A673 (cell line): Measurements from ENCODE around the gene PPP1R12A. TPM values are rescaled to one million over a fixed set of nuclear protein-coding genes. Genes with fewer than 3 reads are reported as not detected.

Experiments
- BruUV-seq: library from RNA; stranded (reverse); fragments of 400-500 nt; replicated peaks from 2 replicates; lab custom pipeline; 2021; lab: Mats Ljungman, UMichigan
- CTCF ChIA-PET: fragments of 300-600 bp; sonication (Branson Sonifier 250); formaldehyde crosslinking; loops from one replicate; lab custom pipeline; 2022; ENCODE audit warnings: antibody characterized with exemption; lab: Charles Lee
- POLR2A ChIA-PET: fragments of 300-600 bp; sonication (Branson Sonifier 250); formaldehyde crosslinking; loops from one replicate; lab custom pipeline; 2022; ENCODE audit warnings: antibody characterized with exemption; ENCODE audit not compliant: low non-redundant PET; lab: Charles Lee
- DNase-seq: peaks from one replicate; pipeline ENCODE4 v3.0.0-alpha.2; 2015; ENCODE audit warnings: low spot score
- H3K27ac ChIP-seq: fragments of 200-600 bp; sonication (generic); 2 replicates; pipeline ENCODE4 v1.5.1; 2016; ENCODE audit warnings: mixed run types, low read depth, mild to moderate bottlenecking, mixed read lengths, antibody characterized with exemption, low read length; ENCODE audit not compliant: poor library complexity, severe bottlenecking
- H3K27me3 ChIP-seq: fragments of 200-600 bp; sonication (generic); replicated peaks from 2 replicates; pipeline ENCODE4 v1.6.1; 2017; ENCODE audit warnings: mixed run types, low read depth, mild to moderate bottlenecking, mixed read lengths, antibody characterized with exemption, low read length; ENCODE audit not compliant: insufficient read depth, poor library complexity
- H3K36me3 ChIP-seq: fragments of 200-600 bp; sonication (generic); 2 replicates; pipeline ENCODE4 v1.6.1; 2016; ENCODE audit warnings: mixed run types, mild to moderate bottlenecking, mixed read lengths, antibody characterized with exemption, low read length; ENCODE audit not compliant: insufficient read depth, poor library complexity, severe bottlenecking
- H3K4me1 ChIP-seq: fragments of 200-600 bp; sonication (generic); 2 replicates; pipeline ENCODE4 v1.6.1; 2017; ENCODE audit warnings: mixed run types, mild to moderate bottlenecking, mixed read lengths, antibody characterized with exemption, low read length; ENCODE audit not compliant: insufficient read depth, poor library complexity, severe bottlenecking
- H3K4me3 ChIP-seq: fragments of 200-600 bp; sonication (generic); 2 replicates; pipeline ENCODE4 v1.5.1; 2016; ENCODE audit warnings: low read depth, mixed run types, mild to moderate bottlenecking, mixed read lengths, low read length; ENCODE audit not compliant: poor library complexity, severe bottlenecking
- H3K9me3 ChIP-seq: fragments of 200-600 bp; sonication (generic); 2 replicates; pipeline ENCODE4 v1.6.1; 2016; ENCODE audit warnings: mixed run types, low read depth, mild to moderate bottlenecking, mixed read lengths, antibody characterized with exemption, low read length; ENCODE audit not compliant: poor library complexity, severe bottlenecking
- EZH2 ChIP-seq: fragments of 200-600 bp; sonication (generic); IDR thresholded peaks from 2 replicates; pipeline ENCODE4 v1.6.1; 2017; ENCODE audit warnings: borderline replicate concordance, low read depth, mild to moderate bottlenecking, mixed read lengths, antibody characterized with exemption, low read length; ENCODE audit not compliant: poor library complexity, severe bottlenecking
- intact Hi-C: fragments of 100-400 bp; cut with micrococcal nuclease; formaldehyde crosslinking; loops from one replicate; pipeline ENCODE4 v1.10.0; 2022; ENCODE audit not compliant: unreplicated experiment
- total RNA-seq: library from RNA; stranded (reverse); gene quantifications from 2 replicates; pipeline ENCODE4 v1.2.3, GENCODE V29; 2021
- TF ChIP-seq, protein P1 (sequence below): fragments of 300-800, 200-600 bp; sonication (generic); conservative IDR thresholded peaks from 2 replicates; pipeline ENCODE4 v1.5.1; 2017; ENCODE audit warnings: low read depth, mild to moderate bottlenecking, antibody characterized with exemption, low read length, moderate library complexity, mixed read lengths

The PPP1R12A gene
- total RNA-seq, 1 experiment from 2014 or later, result 80.8 TPM

DNA sequence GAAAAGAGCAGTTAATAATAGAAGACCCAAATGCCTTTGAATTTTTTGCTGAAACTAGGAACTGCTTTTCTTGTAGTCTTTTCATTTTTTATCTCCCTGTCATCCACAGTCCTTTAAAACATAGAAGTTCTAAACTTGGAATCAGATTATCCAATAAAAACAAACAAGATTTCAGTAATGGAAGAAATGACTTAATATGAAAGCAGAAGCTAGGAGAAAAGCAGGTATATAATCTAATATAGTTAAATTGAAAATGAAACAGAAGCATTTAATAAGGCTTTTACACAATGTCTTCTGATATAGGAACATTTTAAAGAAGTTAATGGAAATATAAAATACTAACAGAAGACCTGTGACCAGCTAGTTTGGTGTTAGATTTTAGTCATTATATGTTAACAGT, 26.5 kb downstream of the PPP1R12A start:
- intact Hi-C loops, result no loop called here
- POLR2A ChIA-PET, result no interaction called here

DNA sequence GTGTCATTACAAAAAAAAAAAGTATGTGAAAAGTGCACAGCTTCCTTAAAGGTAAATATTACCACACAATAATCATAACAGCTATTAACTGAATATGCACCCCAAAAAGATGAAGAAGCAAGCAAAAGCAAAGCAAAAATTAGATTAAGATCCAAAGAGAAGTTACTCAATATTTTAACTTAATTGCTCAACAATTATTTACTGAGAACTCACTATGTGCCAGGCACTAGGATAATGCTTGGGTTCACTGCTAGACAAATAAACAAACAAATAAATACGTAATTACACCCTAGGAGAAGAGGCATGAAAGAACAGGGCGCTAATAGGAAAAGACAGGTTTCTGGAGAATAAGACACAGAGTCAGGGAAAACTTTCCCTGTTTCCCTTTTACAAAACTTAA, 33.4 kb downstream of the PPP1R12A start:
- intact Hi-C loops, result no loop called here
- no peak for TF ChIP-seq EZH2
- TF ChIP-seq, protein P1, sequence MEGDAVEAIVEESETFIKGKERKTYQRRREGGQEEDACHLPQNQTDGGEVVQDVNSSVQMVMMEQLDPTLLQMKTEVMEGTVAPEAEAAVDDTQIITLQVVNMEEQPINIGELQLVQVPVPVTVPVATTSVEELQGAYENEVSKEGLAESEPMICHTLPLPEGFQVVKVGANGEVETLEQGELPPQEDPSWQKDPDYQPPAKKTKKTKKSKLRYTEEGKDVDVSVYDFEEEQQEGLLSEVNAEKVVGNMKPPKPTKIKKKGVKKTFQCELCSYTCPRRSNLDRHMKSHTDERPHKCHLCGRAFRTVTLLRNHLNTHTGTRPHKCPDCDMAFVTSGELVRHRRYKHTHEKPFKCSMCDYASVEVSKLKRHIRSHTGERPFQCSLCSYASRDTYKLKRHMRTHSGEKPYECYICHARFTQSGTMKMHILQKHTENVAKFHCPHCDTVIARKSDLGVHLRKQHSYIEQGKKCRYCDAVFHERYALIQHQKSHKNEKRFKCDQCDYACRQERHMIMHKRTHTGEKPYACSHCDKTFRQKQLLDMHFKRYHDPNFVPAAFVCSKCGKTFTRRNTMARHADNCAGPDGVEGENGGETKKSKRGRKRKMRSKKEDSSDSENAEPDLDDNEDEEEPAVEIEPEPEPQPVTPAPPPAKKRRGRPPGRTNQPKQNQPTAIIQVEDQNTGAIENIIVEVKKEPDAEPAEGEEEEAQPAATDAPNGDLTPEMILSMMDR, result no peak
- no peak overlapping the region for H3K4me3 ChIP-seq
- no peaks in the 10 kb centered on the region for H3K9me3 ChIP-seq
- DNase-seq, result no peak
- ChIA-PET CTCF (no interaction called here), POLR2A (no interaction called here)
- BruUV-seq, result no TSS peak
- no peaks in the 10 kb centered on the region for H3K4me1 ChIP-seq
- no peaks in the 10 kb centered on the region for H3K36me3 ChIP-seq
- H3K27me3 ChIP-seq, result no peaks in the 10 kb centered on the region
- H3K27ac ChIP-seq, result no peak overlapping the region

More for the DNA sequence above, 26.5 kb downstream of the PPP1R12A start:
- no peaks in the 10 kb centered on the region for H3K27me3 ChIP-seq
- peaks cover 3% of the 10 kb centered on the region for H3K4me1 ChIP-seq
- no peak overlapping the region for H3K27ac ChIP-seq
- CTCF ChIA-PET, result no interaction called here
- no peak overlapping the region for H3K4me3 ChIP-seq
- TF ChIP-seq EZH2, result no peak
- TF ChIP-seq, protein P1, result no peak
- no peaks in the 10 kb centered on the region for H3K9me3 ChIP-seq
- BruUV-seq, result no TSS peak
- H3K36me3 ChIP-seq, result no peaks in the 10 kb centered on the region
- no peak for DNase-seq

DNA sequence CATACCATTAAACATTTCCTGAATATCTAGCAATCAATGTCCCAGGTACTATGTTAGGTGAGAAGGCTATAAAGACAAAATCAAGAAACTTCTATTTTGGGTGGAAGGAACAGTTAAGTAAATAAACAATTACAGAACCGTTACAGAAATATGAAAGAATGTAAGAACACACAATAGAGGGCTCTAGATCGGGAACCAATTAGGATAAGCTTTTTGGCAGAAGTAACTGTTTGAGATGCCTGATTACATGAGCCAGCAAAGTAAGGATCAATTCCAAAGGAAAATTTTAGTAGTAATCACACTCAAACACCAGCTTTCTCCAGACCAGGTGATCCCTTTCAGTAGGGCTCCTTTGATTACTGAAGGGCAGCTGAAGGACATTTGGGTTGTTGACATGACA, 33.9 kb downstream of the PPP1R12A start:
- intact Hi-C loops, result no loop called here
- Histone ChIP-seq H3K4me1 (no peaks in the 10 kb centered on the region), H3K9me3 (no peaks in the 10 kb centered on the region), H3K27ac (no peak overlapping the region), H3K27me3 (no peaks in the 10 kb centered on the region), H3K4me3 (no peak overlapping the region), H3K36me3 (no peaks in the 10 kb centered on the region)
- DNase-seq, result no peak
- ChIA-PET CTCF (no interaction called here), POLR2A (no interaction called here)
- BruUV-seq, result no TSS peak
- TF ChIP-seq EZH2, result no peak
- TF ChIP-seq, protein P1, result no peak
